Vagina (tissue), 2 donors: ENCODE measurements around the gene SLC11A2.

Source experiments
- POLR2AphosphoS5 ChIP-seq, 2 donors: sonication (generic); formaldehyde crosslinking; IDR thresholded peaks; one replicate each; pipeline ENCODE4 v1.9.0; 2017; ENCODE audit warnings: antibody characterized with exemption in 2 of 2, mild to moderate bottlenecking in 2 of 2, low read depth in 1 of 2; ENCODE audit not compliant: insufficient read depth in 1 of 2
- TF ChIP-seq, protein P1 (sequence below), 3 experiments: fragments of 450-650 bp in 2 of 3; fragments of 200-600 bp in 1 of 3; sonication (generic) in 1 of 3; IDR thresholded peaks; one replicate each; pipeline ENCODE4 v1.5.1; 2017 to 2019; ENCODE audit warnings: antibody characterized with exemption in 3 of 3, mild to moderate bottlenecking in 2 of 3, moderate library complexity in 2 of 3

DNA sequence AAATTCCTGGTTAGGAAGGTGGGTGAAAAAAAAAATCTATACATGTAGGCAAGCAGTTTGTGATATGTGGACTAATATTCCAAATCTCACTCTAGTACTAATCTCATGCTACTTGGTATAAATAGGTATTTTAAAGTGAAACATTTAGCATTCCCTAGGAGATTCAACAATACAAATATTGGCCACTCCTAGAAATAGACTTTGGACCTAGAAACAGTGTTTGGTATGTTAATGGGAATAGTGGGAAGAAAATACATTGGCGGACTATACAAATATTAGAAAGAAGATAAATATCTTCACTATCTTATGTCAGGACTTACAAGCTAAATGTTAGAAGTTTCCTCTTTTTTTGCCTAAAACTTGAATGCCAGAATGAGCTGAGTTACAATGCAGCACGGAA lies 45.6 kb downstream of the SLC11A2 start:
- TF ChIP-seq, protein P1, sequence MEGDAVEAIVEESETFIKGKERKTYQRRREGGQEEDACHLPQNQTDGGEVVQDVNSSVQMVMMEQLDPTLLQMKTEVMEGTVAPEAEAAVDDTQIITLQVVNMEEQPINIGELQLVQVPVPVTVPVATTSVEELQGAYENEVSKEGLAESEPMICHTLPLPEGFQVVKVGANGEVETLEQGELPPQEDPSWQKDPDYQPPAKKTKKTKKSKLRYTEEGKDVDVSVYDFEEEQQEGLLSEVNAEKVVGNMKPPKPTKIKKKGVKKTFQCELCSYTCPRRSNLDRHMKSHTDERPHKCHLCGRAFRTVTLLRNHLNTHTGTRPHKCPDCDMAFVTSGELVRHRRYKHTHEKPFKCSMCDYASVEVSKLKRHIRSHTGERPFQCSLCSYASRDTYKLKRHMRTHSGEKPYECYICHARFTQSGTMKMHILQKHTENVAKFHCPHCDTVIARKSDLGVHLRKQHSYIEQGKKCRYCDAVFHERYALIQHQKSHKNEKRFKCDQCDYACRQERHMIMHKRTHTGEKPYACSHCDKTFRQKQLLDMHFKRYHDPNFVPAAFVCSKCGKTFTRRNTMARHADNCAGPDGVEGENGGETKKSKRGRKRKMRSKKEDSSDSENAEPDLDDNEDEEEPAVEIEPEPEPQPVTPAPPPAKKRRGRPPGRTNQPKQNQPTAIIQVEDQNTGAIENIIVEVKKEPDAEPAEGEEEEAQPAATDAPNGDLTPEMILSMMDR (IDR thresholded peaks at IDR 0.05): no peak
- TF ChIP-seq POLR2AphosphoS5 (IDR thresholded peaks at IDR 0.05; ENCODE audit: insufficient read depth in 1 of 2, low read depth in 1 of 2): no peak
